ENCODE results near the gene ARPC2.

GRCh38 chr2:218298314-218298875, 81.4 kb downstream of the ARPC2 start:
- TF ChIP-seq EP300 (conservative IDR thresholded peaks at IDR 0.05; ENCODE audit: poor library complexity, severe bottlenecking) = no peak
- no peak for TF ChIP-seq POLR2AphosphoS5 (IDR thresholded peaks at IDR 0.05)
- TF ChIP-seq EZH2 (IDR thresholded peaks at IDR 0.05; ENCODE audit: borderline replicate concordance, insufficient read depth, low read length, poor library complexity, severe bottlenecking) = no peak
